Esophagus squamous epithelium (tissue), 5 donors: ENCODE results near the gene TRPC6. TPM values are rescaled to one million over a fixed set of nuclear protein-coding genes. Genes with fewer than 3 reads are reported as not detected.
"Not testable (repeated sequence)": the region's sequence is repeated elsewhere in the genome, so short reads cannot be mapped to it uniquely, and the experiment has no call there.

Source experiments
- DNase-seq: peaks from one replicate; lab custom pipeline; 2025; lab: John Stamatoyannopoulos, UW
- H3K27ac ChIP-seq, 4 donors: fragments of 200-600 bp; sonication (generic); one replicate each; pipeline ENCODE4 v1.5.1; 2016 to 2019; ENCODE audit warnings: mild to moderate bottlenecking in 1 of 4
- H3K27me3 ChIP-seq, 4 donors: fragments of 200-600 bp; sonication (generic); 1 replicate in 3 of 4; 2 replicates in 1 of 4; pipeline versions ENCODE4 v1.5.1 to v1.6.0; 2017 to 2021; ENCODE audit warnings: antibody characterized with exemption in 1 of 4
- H3K36me3 ChIP-seq, 3 donors: fragments of 200-600 bp; sonication (generic); one replicate each; pipeline ENCODE4 v1.5.1; 2016 to 2019
- H3K4me1 ChIP-seq, 3 donors: fragments of 200-600 bp; sonication (generic); one replicate each; pipeline ENCODE4 v1.5.1; 2017 to 2019
- H3K4me3 ChIP-seq, 4 donors: fragments of 200-600 bp; sonication (generic); 1 replicate in 3 of 4; 2 replicates in 1 of 4; pipeline ENCODE4 v1.5.1; 2016 to 2019; ENCODE audit warnings: mild to moderate bottlenecking in 2 of 4, moderate library complexity in 1 of 4
- H3K9me3 ChIP-seq, 3 donors: fragments of 200-600 bp; sonication (generic); one replicate each; pipeline ENCODE4 v1.5.1; 2016 to 2019
- POLR2A ChIP-seq, 4 donors: fragments of 450-650 bp; IDR thresholded peaks; one replicate each; pipeline ENCODE4 v1.6.1; 2017; ENCODE audit warnings: antibody characterized with exemption in 4 of 4, mild to moderate bottlenecking in 4 of 4, moderate library complexity in 3 of 4
- WGBS, 2 donors: methylation state at CpG; one replicate each; pipeline ENCODE4 v1.1.5; 2018; 5-methylcytosine and 5-hydroxymethylcytosine counted together
- intact Hi-C: fragments of 100-400 bp; cut with DNase I; formaldehyde crosslinking; loops from one replicate; pipeline ENCODE4 v1.15.0; 2022
- total RNA-seq, 4 donors: library from RNA; depleted of rRNA; stranded (reverse); fragments of >200 nt; gene quantifications; one replicate each; pipeline ENCODE4 v1.1.0, GENCODE V29; 2016
- TF ChIP-seq, protein P1 (sequence below), 6 experiments: fragments of 450-650 bp in 4 of 6; fragments of 200-600 bp in 2 of 6; sonication (generic) in 2 of 6; IDR thresholded peaks; one replicate each; pipeline ENCODE4 v1.5.1; 2016 to 2019; ENCODE audit warnings: antibody characterized with exemption in 6 of 6, mild to moderate bottlenecking in 4 of 6, moderate library complexity in 4 of 6
- donor health status: DM: yes; HTN: yes; CAD: no.

The TRPC6 gene
- total RNA-seq, 4 donors from 2014 or later, result 1.2 to 15.4 (median 1.6) TPM

DNA sequence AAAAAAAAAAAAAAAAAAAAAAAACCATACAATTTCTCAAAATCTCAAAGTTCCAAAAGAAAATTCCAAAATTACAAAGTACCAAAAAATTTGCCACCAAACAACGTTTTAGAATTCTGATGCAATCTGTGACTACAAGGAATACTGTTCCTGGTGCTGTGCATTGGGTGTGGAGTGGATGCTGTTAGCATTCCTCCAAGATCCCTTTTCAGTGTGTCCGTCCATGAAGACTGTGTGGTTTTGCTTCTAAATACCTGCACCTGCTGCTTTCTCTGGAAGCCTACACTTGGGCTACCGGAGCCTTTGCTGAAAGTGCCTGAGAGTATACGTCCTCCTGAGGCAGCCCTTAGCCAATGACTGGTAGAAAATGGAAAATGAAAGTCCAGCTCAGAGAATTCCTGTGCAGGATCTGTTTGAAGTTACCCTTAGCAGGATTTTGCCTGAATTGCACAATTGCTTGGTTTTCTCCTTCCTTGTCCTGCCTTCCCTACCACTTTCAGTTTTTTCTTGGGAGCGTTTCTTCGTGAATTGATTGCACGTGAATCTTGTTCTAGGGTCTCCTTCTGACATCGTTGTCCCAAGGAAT, 140.8 kb downstream of the TRPC6 start:
- 76 to 77% methylated on average over 8 of the region's 8 CpGs for WGBS, 2 donors
- no peak overlapping the region for H3K27ac ChIP-seq
- no peak for DNase-seq
- no peaks in the 10 kb centered on the region for H3K27me3 ChIP-seq
- intact Hi-C loops, result no loop called here
- peaks cover 0 to 23% (median 0%) of the 10 kb centered on the region in 3 donors for H3K4me1 ChIP-seq
- H3K4me3 ChIP-seq, result no peak overlapping the region
- no peaks in the 10 kb centered on the region for H3K9me3 ChIP-seq
- no peaks in the 10 kb centered on the region for H3K36me3 ChIP-seq
- no peak for TF ChIP-seq POLR2A (IDR thresholded peaks at IDR 0.05)
- TF ChIP-seq, protein P1, sequence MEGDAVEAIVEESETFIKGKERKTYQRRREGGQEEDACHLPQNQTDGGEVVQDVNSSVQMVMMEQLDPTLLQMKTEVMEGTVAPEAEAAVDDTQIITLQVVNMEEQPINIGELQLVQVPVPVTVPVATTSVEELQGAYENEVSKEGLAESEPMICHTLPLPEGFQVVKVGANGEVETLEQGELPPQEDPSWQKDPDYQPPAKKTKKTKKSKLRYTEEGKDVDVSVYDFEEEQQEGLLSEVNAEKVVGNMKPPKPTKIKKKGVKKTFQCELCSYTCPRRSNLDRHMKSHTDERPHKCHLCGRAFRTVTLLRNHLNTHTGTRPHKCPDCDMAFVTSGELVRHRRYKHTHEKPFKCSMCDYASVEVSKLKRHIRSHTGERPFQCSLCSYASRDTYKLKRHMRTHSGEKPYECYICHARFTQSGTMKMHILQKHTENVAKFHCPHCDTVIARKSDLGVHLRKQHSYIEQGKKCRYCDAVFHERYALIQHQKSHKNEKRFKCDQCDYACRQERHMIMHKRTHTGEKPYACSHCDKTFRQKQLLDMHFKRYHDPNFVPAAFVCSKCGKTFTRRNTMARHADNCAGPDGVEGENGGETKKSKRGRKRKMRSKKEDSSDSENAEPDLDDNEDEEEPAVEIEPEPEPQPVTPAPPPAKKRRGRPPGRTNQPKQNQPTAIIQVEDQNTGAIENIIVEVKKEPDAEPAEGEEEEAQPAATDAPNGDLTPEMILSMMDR (IDR thresholded peaks at IDR 0.05), result no peak

DNA sequence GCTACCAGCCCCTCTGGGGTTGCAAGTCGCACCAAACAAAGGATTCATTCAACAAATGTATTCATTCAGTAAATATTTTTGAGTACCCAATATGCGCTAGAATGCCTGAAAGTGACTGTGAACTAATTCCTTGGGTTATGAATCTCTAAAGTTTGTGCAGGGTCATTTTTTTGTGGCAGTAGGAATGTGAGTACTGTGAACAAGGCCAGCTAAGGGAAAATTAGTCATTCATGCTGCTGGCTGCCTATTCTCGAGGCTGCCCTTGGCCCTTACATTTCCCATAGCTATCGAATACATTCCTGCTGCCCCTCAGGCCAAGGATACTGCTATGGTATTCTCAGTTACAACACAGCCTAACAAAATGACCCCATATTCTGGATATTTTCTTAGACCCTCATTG, 141.6 kb downstream of the TRPC6 start:
- no peak for TF ChIP-seq POLR2A (IDR thresholded peaks at IDR 0.05)

DNA sequence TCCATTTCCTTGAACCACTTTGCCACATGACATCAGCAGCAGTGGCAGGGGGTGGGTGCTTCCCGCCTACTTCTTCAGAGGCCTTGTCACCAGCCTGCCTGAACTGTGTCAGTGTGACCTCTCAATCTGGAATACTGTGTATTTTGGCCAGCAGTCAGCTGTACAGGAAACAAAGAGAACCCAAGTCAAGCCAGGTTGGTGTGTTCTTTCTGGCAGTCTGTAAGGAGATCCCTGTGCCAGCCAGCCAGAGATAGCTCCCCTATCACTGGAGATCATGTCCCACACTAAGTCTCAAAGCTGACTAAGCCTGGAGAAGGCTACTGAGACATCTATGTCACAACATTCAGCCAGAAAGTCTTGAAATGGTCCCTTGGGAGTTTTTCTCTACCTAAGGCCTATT, 142.1 kb downstream of the TRPC6 start:
- intact Hi-C loops, result no loop called here
- Histone ChIP-seq H3K36me3 (no peaks in the 10 kb centered on the region), H3K9me3 (no peaks in the 10 kb centered on the region), H3K4me3 (no peak overlapping the region), H3K27me3 (no peaks in the 10 kb centered on the region), H3K27ac (peak overlapping the region in 2 of 4 donors; percentile 13 to 42), H3K4me1 (peaks cover 0 to 23% (median 0%) of the 10 kb centered on the region in 3 donors)
- WGBS, 2 donors, result no CpG with 5 or more reads among the region's 1 CpG
- TF ChIP-seq, protein P1 (IDR thresholded peaks at IDR 0.05), result no peak
- no peak for TF ChIP-seq POLR2A (IDR thresholded peaks at IDR 0.05)
- no peak for DNase-seq

More for the DNA sequence above, 141.6 kb downstream of the TRPC6 start:
- no peak for DNase-seq
- Histone ChIP-seq H3K4me1 (peaks cover 0 to 23% (median 0%) of the 10 kb centered on the region in 3 donors), H3K27ac (peak overlapping the region in 2 of 4 donors; percentile 7 to 13), H3K4me3 (no peak overlapping the region), H3K9me3 (no peaks in the 10 kb centered on the region), H3K27me3 (no peaks in the 10 kb centered on the region), H3K36me3 (no peaks in the 10 kb centered on the region)
- 51 to 66% methylated on average over 4 of the region's 4 CpGs for WGBS, 2 donors
- intact Hi-C loops, result no loop called here

DNA sequence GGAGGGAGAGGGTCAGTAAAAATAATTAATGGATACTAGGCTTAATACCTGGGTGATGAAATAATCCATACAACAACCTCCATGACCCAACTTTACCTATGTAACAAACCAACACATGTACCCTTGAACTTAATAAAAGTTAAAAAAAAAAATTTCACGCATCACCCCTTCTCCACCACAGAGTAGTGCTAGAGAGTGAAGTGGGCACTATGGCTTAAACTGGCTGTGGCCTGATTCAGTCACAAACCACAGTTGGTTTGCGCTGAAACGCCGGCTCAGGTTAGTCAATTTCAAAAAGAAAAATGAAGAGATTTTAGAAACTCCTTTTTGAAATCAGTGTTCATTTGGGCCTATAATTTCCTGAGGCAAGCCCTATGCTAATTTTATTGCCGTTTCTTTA, 144.3 kb downstream of the TRPC6 start:
- intact Hi-C loops, result no loop called here
- WGBS, 2 donors, result 85 to 96% methylated on average over 5 of the region's 5 CpGs
- no peaks in the 10 kb centered on the region for H3K36me3 ChIP-seq

DNA sequence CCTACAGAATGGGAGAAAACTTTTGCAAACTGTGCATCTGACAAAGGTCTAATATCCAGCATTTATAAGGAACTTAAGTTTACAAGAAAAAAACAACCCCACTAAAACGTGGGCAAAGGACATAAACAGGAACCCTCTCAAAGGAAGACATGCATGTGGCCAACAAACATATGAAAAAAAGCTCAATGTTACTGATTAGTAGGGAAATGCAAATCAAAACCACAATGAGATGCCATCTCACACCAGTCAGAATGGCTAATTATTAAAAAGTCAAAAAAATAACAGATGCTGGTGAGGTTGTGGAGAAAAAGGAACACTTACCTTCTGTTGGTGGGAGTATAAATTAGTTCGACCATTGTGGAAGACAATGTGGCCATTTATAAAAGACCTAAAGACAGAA, 145.1 kb downstream of the TRPC6 start:
- H3K27ac ChIP-seq, H3K4me3 ChIP-seq, DNase-seq, H3K27me3 ChIP-seq, H3K36me3 ChIP-seq, intact Hi-C loops, H3K9me3 ChIP-seq, H3K4me1 ChIP-seq: not testable (repeated sequence)
- WGBS, 2 donors, result 55 to 68% methylated on average over 2 of the region's 2 CpGs

More for the DNA sequence above, 144.3 kb downstream of the TRPC6 start:
- TF ChIP-seq, protein P1 (IDR thresholded peaks at IDR 0.05), result no peak
- TF ChIP-seq POLR2A (IDR thresholded peaks at IDR 0.05), result no peak
- no peak for DNase-seq
- no peaks in the 10 kb centered on the region for H3K9me3 ChIP-seq
- H3K27me3 ChIP-seq, result no peaks in the 10 kb centered on the region
- H3K27ac ChIP-seq, result no peak overlapping the region
- peaks cover 0 to 16% (median 0%) of the 10 kb centered on the region in 3 donors for H3K4me1 ChIP-seq
- H3K4me3 ChIP-seq, result no peak overlapping the region

DNA sequence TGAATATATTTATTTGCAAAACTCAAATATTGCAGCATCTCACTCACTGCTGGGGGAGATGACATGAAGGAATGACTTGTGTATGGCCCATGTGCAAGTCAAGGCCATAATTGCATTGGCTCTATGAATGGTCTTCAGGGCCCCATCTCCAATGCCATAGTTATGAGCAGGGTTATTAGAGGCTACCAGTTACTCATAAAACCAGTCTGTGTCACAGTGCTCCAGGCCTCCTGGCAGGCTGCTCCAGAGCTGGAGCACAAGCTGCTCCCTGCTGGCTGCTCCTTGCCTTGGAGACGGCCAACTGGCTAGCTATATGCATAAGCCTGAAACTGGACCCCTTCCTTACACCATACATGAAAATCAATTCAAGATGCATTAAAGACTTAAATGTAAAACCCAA, 145.7 kb downstream of the TRPC6 start:
- H3K4me1 ChIP-seq, result peaks cover 0 to 3% (median 0%) of the 10 kb centered on the region in 3 donors
- H3K9me3 ChIP-seq, result no peaks in the 10 kb centered on the region
- H3K27me3 ChIP-seq, result no peaks in the 10 kb centered on the region
- DNase-seq, result no peak
- TF ChIP-seq, protein P1 (IDR thresholded peaks at IDR 0.05), result no peak
- no peak overlapping the region for H3K4me3 ChIP-seq
- no peaks in the 10 kb centered on the region for H3K36me3 ChIP-seq
- no peak overlapping the region for H3K27ac ChIP-seq
- intact Hi-C loops, result no loop called here
- no CpG with 5 or more reads among the region's 1 CpG for WGBS, 2 donors
